GM19452 (cell line): ENCODE data around the gene ZNF615.
A peak's percentile ranks its signal among the peaks of the same experiment; 100 is the strongest.
"Not testable (repeated sequence)": the region's sequence is repeated elsewhere in the genome, so short reads cannot be mapped to it uniquely, and the experiment has no call there.

ENCODE experiments used
- ATAC-seq: cut with Tn5 transposase; IDR thresholded peaks from one replicate; pipeline ENCODE4 v1.9.1; 2021; ENCODE audit not compliant: unreplicated experiment

The ZNF615 gene

GRCh38 chr19:52007806-52008557 is at the start of gene ZNF615:
ZNF615 (minus strand) TSS chr19:52008211; CDS start chr19:52003711, 4,500 bp downstream.
- ATAC-seq, result peak; percentile 85

DNA sequence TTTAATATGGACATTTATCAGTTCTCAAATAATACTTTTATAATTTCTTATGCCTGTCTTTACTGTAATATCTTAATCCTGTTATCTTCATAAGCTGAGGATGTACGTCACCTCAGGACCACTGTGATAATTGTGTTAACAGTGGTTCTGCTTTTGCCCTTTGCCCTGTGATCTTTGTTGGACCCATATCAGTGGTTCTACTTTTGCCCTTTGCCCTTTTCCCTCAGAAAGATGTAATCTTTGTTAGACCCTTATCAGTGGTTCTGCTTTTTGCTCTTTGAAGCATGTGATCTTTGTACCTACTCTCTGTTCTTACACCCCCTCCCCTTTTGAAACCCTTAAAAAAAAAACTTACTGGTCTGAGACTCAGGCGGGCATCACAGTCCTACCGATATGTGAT is 48.5 kb upstream of the ZNF615 start:
- not testable (repeated sequence) for ATAC-seq

- not testable (repeated sequence) for ATAC-seq
These were observed 43.7 kb upstream of the ZNF615 start for GRCh38 chr19:52051736-52052135.

DNA sequence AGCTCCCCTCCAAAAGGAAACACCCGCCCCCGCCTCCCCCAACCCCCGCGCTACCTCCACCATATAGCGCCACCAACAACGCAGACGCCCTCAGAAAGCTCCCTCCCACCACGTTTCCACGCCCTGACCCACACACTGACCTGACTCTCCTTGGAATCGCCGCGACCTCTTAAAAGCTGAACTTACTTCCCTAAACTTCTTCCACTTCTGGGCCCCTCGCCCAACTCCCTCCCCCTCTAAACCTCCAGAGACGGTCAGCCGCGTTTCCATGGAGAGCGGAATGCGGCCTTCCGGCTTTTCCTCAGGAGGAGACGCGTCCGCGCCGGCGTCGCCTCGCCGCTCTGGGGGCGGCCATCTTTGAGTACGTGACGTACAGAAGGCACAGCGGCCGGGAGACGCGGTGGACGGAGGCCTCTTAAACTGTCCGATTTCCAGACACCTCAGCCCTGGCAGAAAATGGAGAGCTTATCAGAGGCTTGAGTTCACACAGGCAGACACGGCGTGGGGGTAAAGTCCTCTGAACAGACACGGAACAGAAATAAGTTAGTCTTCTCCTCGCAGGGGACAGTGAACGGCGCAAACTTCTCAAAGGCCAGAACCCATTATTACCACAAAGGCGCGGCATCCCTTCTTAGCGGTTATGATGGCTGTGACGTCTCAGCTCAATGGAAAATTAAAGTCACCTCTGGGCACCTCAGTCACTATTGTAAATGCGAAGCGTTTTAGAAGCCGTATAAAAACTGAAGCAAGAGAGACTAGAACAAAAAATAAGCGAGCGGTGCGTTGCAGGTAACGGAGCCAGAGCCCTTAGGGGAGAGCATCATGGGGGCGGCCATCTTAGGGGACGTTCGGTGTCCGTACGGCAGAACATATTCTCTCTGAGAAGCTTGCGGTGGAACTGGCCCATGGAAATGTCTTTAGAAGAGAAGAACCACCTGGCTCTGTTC is 40.8 kb upstream of the ZNF615 start, which contains the start of gene ZNF432:
ZNF432 (minus strand) TSS at position 284 of the 947 bp plus-strand sequence. CDS start 1,970 bp downstream, outside the sequence.
- peak; percentile 88 for ATAC-seq

DNA sequence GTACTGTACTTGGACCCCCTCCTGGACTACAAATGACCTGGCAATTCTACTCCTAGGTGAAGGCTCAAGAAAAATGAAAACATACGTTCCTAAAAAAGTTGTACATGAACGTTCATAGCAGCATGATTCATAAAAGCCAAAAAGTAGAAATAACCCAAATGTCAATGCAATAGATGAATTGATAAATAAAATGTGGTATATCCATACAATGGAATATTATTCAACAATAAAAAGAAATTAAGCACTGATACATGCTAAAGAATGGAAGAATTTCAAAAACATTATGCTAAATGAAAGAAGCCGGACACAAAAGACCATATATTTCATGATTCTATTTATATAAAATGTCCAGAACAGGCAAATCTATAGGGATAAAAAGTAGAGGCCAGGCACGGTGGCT is 31.2 kb upstream of the ZNF615 start:
- no peak for ATAC-seq

GRCh38 chr19:52034051-52034728 is 26.2 kb upstream of the ZNF615 start:
- no peak for ATAC-seq

- ATAC-seq, result peak; percentile 26
These were observed 20.7 kb upstream of the ZNF615 start for GRCh38 chr19:52028780-52029123.

DNA sequence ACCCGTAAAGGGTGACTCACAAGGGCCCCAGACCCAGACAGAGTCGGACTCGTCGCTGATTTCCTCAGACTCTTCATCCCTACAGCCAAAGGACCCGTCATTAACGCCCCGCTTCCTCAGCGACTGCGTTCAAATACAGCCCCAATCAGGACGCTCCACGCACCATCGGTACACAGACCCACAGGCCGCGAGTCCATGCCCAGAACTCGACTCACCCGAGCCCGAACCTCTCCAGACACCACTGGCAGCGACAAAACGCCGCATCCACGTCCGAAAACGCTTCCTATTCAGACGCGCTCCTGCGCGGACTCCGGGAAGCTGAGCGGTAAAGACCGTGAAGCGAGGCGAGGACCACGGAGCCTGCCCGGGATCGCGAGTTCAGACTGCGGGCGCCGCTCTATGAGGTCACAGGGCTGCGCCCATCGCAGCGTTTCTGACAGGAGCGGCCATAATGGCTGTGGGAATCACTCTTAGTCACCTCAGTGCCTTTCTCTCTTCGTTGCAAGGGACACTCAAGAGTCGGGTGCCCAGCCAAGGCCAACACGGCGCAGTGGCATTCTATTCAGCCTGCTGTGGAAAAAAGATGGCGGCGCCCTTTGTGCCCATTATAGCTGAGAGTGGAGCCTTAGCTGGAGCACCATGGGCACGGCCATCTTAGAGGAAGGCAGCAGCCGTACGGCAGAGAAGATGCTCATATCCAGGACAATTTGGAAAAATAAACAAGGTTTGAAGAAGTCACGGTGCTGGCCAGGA is 20.2 kb upstream of the ZNF615 start, which contains the start of gene ZNF614:
ZNF614 (minus strand) TSS at position 353 of the 753 bp plus-strand sequence. CDS start 2,634 bp downstream, outside the sequence.
- ATAC-seq, result peak; percentile 94

GRCh38 chr19:52026255-52026990 is 18.4 kb upstream of the ZNF615 start:
- not testable (repeated sequence) for ATAC-seq

GRCh38 chr19:52024478-52024877 is 16.5 kb upstream of the ZNF615 start:
- not testable (repeated sequence) for ATAC-seq

GRCh38 chr19:52022193-52022592 is 14.2 kb upstream of the ZNF615 start:
- no peak for ATAC-seq

DNA sequence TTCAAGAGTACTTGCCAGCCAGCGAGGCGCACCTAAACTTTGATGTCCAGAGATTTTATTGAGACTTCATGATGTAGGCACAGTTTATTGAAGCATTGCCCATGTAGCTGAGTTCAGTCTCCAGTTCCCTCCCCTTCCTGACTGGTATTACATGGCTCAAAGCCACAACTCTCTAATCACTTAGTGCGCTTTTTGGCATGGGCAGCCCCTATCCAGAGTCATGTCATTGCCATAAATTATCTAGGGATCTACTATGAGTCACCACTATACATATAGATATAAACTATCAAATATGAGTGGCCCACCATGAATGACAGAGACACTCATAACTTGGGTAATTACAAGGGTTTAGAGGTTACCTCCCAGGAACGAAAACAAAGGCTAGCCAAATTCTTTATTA is 12.5 kb upstream of the ZNF615 start:
- ATAC-seq, result no peak

DNA sequence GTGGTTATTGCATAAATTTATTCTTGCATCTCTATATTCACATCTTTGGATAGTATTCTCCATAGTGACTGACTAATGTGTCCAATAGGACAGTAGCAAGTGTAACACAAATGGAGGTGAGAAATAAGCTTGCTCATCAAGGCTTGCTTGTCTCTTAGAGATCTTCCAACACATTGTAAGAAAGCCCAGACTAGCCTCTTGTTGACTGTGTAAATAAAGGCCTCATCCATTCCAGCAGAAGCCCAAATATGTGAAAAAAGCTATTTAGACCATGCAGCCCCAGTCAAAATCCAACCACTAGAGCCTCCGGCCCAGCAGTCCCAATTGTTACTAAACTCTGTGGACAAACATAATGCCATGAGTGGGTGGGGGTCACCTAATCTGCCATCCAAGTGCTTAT is 2.7 kb upstream of the ZNF615 start:
- ATAC-seq, result no peak

GRCh38 chr19:52007451-52007805 is 583 bp downstream of the ZNF615 start:
- peak; percentile 21 for ATAC-seq

DNA sequence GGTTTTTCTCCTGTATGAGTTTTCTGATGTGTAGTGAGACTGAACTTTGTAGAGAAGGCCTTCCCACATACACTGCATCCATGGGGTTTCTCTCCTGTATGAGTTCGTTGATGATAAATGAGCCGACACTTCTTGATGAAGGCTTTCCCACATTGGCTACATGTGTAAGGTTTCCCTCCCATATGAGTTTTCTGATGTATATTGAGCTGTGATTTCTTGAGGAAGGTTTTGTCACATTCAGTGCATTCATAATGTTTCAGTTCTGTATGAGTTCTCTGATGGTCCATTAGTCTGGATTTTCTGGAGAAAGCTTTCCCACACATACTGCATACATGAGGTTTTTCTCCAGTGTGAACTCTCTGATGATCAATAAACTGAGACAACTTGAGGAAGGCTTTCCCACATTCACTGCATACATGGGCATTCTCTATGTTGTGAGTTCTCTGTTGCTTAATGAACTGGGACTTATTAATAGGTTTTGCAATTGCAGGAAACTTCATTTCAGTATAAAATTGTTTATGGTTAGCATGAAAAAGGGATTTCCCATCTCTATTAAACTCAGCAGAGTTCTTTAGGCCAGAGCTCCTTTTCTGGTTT is 13.9 kb downstream of the ZNF615 start:
- no peak for ATAC-seq

- no peak for ATAC-seq
These were observed 14.6 kb downstream of the ZNF615 start for GRCh38 chr19:51993422-51993821.

DNA sequence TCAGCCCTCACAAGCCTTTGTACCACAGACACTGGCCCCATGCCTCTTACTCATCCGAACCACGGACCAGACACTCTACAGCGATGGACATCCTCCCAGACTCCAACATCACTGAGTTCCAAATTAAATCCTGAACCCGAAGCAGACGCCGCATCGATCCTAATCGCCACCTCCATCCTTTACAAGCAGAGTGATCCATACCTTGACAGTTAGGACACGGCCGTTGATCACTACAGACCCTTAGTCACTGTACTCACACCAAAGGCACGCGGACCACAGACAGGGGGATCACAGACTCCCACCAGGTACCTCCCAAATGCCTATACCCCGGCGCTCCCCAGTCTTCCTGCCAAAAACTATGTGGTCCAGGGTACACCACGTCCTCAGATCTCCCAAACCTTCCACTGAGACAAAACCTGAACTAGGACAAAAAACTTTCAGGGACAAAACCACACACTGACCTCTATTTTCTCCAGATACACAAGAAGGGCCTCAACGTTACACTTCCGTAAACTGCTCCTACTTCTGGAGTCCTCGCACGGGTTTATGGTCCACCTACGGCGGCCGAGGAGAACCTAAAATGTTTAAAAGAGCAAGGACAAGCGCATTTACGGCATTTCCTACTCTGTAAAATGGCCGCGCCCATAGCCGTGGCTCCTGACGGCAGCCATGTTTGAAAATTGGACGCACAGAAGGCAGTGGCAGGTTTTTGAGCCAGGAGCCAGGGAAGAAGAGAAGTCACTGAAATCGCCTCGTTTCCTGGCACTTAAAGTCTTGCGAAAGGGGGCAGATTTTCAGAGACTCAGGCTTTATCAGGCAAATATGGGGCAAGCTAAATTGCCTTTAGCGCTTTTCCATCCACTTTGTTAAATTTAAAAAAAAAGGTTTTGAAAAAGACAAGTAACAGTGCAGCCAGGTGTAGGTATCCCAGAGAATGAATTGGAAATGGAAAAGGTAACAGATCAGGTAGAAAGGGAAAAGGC is 21.4 kb downstream of the ZNF615 start, which contains the start of gene ZNF350:
ZNF350 (minus strand) TSS at position 532 of the 983 bp plus-strand sequence. CDS start 12,480 bp downstream, outside the sequence.
- ATAC-seq, result peak; percentile 94

GRCh38 chr19:51983361-51983760 is 24.6 kb downstream of the ZNF615 start:
- no peak for ATAC-seq
